Pulmonary artery endothelial cell (primary cell): Measurements from ENCODE around the gene PTMS. TPM values are rescaled to one million over a fixed set of nuclear protein-coding genes. Genes with fewer than 3 reads are reported as not detected.
A peak's percentile ranks its signal among the peaks of the same experiment; 100 is the strongest.
"Not testable (repeated sequence)": the region's sequence is repeated elsewhere in the genome, so short reads cannot be mapped to it uniquely, and the experiment has no call there.

Experiments
- DNase-seq: peaks from one replicate; pipeline ENCODE4 v3.0.0-alpha.2; 2011; ENCODE audit warnings: low read depth, low spot score
- total RNA-seq: library from RNA; depleted of rRNA; stranded (reverse); fragments of >200 nt; gene quantifications from 2 replicates; pipeline ENCODE4 v1.2.3, GENCODE V29; 2014

Gene PTMS, protein sequence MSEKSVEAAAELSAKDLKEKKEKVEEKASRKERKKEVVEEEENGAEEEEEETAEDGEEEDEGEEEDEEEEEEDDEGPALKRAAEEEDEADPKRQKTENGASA
- total RNA-seq = 45.2 and 61.3 TPM in 2 replicates

DNA sequence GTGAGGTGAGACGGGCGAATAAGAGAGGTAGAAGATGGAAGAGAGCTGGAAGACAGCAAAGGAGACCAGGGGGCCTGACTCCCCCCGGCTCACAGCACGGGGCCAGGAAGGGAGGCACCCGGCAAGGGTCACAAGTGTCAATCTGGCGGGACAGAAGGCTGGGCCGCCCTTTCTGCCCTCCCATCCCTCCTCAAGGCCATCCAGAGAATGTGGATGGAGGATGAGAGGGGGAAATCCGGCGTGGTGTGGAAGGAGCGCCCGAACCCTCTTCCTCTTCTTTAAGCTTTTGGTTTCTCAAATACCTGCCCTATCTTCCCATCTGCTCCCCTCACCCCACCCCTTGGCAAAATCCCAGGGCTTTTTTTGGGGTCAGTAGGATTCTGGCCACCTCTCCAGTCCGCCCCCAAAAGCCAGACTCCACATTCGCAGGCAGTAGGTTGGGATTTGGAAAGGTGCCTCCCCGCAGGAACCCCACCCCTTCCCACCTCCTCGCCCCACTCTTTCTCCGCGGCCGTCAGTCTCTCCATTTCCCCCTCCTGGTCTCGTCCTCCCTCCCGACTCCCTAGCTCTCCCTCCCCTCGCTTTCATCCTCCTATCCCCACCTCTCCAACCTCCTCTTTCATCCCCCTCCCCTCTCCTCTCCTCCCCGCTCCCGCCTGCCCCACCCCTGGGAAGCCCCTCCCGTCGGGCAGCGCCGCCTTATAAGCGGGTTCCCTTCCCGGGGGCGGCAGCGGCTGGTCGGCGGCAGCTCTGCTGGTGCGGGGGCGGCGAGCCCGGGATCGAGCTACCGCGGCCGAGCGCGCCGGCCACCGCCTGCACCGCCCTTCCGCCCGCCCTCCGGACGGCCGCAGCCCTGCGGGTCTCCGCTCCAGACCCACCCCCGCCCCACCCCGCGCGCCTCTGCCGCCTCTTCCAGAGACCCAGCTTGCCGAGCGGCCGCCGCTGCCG is at the start of gene PTMS:
Gene PTMS, plus strand, starts transcription at position 730 of the 948 bp plus-strand sequence. CDS start 343 bp downstream, outside the sequence.
- peak; percentile 68 for DNase-seq

DNA sequence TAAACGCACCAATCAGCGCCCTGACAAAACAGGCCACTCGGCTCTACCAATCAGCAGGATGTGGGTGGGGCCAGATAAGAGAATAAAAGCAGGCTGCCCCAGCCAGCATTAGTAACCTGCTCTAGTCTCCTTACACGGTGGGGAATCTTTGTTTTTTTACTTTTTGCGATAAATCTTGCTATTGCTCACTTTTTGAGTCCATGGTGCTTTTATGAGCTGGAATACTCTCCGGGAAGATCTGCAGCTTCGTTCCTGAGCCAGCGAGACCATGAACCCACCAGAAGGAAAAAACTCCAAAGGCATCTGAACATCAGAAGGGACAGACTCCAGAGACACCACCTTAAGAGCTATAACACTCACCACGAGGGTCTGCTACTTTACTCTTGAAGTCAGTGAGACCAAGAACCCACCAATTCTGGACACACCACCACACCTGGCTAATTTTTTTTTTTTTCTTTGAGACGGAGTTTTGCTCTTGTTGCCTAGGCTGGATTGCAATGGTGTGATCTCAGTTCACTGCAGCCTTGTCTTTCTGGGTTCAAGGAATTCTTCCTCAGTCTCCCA is 49.2 kb upstream of the PTMS start:
- no peak for DNase-seq

DNA sequence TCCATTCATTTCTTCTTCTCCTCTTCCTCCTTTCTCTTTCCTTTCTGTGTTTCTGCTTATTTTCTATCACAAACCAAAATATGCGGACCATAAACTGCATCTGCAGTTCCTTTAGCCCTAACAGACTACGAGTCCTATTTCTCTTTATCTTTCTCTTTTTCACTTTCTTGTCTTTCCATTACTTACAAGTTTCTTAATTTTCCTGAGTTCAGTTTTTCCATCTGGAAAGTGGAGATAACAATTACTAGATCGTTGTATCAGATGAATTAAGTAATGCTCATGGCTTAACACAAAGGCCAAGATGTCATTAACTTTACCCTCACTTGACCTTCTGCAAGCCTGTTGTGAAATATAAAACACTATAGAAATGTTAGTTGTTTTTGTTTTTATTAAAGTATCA is 43.3 kb upstream of the PTMS start:
- DNase-seq = no peak

DNA sequence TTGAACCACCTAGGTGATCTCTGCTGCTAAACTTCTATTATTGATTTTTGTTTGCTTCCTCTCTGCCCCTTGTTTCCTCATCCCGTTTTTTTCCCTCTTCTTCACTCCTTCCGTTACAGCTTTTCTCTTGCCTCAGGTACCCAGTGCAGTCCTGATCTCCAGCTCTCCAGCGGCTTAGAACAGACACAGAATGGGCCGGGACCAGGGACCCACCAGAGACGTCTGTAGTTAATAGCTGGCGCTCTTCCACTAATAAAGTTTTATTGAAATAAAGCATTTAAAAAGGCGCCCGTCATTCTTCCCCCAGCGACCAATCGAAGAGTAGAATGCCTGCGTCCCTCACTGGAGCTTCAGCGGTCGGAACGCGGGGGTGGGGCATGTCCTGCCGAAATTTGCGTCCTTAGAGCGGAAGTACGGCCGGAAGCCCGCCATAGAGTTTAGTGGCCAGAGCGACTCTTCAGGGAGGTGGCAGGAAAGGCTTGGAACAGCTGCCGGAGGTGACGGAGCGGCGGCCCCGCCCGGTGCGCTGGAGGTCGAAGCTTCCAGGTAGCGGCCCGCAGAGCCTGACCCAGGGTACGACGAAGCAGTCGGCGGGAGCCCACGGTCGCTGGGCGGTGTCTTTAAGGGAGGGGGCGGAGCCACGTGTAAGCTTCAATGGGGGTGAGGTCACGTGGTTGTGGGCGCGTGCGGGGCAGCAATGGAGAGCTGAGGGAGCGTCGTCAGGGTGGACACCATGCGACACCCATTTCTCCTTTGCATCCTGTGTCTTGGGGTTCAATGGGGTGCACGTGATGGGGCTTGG is 42.4 kb upstream of the PTMS start, which contains the start of gene COPS7A:
Gene COPS7A, plus strand, starts transcription at position 440 of the 802 bp plus-strand sequence. CDS start 611 bp downstream, outside the sequence.
- DNase-seq = peak; percentile 94

DNA sequence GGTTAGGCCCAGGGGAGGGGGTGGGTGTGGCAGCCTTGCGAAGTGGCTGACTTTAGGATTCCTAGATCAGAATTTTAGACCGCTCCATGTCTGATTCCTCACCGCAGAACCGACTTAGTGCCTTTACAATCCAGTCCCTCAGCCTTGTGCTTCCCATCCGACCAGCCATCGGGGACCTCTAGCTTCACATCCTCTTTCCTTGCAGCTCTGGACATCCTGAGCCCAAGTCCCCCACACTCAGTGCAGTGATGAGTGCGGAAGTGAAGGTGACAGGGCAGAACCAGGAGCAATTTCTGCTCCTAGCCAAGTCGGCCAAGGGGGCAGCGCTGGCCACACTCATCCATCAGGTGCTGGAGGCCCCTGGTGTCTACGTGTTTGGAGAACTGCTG is 41.8 kb upstream of the PTMS start:
- DNase-seq = no peak

DNA sequence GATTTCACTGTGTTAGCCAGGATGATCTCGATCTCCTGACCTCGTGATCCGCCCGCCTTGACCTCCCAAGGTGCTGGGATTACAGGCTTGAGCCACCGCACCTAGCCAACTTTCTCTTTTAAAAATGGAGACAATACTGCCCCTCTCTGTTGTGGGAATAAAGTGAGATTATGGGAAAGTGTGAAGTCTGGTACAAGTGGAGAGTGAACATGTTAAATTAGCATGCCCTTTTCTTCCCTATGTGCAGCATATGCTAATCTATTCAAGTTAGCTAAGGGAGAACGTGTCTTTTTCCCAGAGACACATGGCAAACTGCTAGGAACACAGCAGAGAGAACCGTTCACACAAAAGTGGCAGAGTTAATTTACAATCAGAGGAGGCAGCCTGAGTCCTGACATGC is 40.8 kb upstream of the PTMS start:
- DNase-seq = no peak

DNA sequence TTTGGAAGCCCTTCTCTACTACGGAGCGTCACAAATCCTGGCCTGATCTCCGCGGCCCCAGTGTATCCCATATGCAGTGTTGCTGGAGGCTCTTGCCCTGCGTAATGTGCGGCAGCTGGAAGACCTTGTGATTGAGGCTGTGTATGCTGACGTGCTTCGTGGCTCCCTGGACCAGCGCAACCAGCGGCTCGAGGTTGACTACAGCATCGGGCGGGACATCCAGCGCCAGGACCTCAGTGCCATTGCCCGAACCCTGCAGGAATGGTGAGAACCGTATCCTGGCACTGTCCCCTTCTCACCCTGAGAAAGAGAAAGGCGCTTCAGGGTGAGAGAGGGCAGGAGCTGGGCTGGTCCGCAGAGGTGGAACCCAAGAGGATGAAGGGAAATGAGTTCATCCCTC is 37.0 kb upstream of the PTMS start:
- DNase-seq = no peak

DNA sequence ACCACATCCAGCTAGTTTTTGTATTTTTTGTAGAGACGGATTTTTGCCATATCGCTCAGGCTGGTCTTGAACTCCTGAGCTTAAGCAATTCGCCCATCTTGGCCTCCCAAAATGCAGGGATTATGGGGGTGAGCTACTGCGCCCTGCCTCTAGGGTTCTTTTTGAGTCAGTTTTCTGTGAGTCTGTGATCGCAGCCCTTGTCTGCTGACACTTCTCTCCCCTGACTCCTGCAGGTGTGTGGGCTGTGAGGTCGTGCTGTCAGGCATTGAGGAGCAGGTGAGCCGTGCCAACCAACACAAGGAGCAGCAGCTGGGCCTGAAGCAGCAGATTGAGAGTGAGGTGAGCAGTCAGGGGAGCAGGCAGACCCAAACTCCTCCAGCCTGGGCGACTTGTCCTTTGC is 36.0 kb upstream of the PTMS start:
- DNase-seq = no peak

DNA sequence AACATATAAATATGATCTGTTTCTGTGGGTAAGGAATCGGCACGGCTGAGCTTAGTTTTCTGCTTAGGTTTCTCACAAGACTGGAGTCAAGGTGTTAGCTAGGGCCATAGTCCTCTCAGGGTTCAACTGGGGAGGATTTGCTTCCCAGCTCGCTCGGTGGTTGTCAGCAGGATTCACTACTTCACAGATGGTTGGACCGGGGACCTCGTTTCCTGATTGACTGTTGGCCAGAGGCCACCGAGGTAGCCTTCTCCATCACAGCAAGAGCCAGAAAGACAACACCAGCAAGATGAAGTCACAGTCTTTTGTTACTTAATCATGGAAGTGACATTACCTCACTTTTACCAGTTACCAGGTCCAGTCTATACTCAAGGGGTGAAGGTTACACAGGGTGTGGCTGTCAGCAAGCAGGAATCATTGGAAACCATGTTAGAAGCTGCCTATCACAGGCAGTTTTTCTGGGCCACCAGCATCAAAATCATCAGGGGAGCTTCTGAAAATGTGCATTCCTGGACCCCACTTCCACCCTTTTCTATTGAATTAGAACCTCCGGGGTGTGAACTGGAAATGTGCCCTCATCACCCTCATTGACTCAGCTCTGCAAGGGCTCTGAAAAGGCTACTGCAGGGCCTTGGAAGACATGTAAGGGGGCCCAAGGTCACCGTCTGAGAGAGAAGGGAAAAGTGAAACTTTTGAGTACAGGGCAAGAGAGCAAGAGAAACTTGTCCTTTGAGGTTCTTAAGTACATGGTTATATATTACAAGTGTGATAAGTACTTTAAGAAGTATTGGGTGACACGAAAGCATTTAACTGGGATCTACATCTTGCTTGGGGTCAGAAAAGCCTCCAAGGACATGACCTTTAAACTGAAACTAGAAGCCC is 31.4 kb upstream of the PTMS start:
- no peak for DNase-seq

DNA sequence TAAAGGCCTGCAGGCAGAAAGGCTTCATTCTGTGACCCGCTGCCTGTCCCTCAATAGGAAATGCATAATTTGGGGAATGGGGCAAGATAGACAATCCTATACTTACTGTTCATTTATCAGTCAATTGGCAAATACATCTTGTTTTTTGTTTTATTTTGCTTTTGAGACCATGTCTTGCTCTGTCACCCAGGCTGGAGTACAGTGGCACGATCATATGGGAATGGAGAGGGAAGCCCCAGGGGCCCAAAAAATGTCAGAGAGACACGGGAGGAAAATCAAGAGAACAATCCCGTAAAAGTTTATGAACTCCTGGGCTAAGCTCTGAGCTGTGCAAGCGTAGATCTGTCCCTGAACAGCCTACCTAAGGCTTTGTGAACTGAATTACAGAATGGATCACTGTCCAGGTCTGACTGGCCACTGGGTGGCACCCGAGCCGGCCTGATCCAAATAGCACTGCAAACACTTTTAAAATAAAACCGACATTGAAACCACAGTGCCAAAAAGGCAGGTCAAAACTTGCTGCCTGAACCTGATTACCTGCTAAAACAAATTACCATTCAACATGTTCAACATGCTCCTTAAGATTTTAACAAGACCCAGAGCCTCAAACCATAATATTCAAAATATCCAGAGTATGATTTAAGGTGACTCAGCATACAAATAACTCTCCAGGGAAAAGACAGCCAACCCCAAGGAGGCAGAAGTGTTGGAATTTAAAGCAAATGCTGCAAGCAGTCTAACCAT is 30.5 kb upstream of the PTMS start:
- no peak for DNase-seq

DNA sequence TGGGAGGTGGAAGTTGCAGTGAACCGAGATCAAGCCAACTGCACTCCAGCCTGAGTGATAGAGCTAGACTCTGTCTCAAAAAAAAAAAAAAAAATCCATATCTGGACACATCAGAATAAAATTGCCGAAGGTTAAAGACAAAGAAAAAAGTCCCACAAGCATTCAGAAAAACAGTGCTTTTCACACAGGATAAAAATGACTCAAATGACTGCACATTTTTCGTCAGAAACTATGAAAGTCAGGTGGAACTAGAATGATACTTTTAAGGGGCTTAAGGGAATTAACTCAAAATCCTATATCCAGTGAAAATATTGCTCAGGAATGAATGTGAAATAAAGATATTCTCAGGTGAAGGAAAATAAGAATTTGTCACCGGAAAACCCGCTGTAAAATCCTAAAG is 29.4 kb upstream of the PTMS start:
- DNase-seq = no peak

DNA sequence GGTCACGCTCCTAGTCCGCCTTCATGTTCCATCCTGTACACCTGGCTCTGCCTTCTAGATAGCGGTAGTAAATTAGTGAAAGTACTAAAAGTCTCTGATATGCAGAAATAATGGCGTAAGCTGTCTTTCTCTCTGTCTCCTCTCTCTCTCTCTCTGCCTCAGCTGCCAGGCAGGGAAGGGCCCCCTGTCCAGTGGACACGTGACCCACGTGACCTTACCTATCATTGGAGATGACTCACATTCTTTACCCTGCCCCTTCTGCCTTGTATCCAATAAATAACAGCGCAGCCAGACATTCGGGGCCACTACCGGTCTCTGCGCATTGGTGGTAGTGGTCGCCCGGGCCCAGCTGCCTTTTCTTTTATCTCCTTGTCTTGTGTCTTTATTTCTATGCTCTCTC is 24.1 kb upstream of the PTMS start:
- DNase-seq = not testable (repeated sequence)

DNA sequence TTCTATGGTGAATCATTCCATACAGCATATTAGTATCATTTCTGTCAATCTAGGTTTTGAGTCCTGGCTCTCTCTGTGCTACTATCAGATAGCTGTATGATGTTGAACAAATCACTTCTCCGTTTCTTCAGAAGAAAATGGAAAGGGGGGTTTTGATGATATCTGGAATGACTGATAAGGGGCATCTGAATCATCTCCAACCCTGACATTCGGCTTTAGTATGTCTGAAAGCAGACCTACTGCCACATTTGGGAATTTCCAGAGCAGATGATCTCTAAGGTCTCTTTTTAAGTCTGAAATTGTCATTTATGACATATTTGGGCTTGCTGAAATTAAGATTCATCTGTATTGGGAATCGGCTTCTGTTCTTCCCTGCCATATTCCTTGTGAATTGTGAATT is 23.3 kb upstream of the PTMS start:
- no peak for DNase-seq

DNA sequence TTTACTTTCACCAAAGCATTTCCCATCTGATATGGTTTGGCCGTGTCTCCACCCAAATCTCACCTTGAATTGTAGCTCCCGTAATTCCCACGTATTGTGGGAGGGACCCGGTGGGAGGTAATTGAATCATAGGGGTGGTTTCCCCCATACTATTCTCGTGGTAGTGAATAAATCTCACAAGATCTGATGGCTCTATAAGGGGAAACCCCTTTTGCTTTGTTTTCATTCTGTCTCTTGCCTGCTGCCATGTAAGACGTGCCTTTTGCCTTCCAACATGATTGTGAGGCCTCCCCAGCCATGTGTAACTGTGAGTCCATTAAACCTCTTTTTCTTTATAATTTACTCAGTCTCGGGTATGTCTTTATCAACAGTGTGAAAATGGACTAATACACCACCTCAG is 22.9 kb upstream of the PTMS start:
- DNase-seq = not testable (repeated sequence)

DNA sequence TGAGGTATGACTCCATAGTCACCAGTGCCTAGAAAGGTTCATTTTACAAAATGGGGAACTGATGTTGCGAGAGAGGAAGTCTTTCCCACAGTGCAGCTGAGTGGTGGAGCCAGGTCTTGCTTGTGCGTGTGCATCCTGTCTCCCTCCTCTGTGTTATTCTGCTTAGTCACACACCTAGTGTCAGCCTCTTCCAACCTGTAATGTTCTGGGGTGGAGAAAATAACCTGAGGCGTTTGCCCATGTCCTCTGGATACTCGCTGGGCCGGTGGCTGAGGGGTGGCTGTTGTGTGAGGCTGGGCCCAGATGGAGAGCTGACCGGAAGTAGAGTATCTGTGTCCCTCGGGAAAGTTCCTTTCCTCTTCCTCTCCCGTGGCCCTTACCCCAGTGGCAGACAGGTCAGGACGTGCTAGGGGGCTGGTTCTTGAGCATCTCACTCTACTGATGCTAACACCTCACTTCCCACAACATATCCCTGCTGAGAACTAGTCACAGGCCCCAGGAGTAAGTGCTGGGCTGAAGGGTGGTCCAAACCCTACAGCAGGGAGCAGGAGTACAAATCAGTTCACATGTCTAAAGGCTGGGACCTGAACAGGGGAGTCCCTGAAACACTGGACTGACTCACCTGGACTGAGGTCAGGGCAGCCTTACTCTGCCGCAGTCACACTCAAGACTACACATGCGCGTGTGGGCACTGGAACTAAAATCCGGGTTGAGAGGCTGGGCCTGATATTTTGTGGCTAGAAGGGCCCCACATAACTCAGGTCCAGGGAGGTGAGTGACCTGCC is 20.2 kb upstream of the PTMS start:
- no peak for DNase-seq

DNA sequence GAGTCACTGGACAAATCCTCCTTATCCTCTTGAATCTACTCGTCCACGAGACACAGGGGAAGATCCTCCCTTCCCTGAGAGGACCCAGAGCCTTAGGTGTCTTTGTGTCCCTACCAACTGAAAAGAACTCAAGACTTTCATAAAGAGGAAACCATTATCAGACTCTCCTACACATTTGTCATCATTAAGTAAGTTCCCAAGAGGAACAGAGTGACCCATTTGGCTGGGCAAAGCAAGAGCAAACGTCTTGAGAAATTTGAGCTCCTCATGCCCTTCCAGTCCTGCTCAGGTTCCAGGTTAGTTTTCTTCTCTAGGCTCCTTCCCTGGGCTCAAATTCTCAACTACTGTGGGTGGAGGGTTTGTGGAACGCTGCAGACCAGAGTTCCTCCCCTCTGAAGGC is 18.9 kb upstream of the PTMS start:
- DNase-seq = no peak

DNA sequence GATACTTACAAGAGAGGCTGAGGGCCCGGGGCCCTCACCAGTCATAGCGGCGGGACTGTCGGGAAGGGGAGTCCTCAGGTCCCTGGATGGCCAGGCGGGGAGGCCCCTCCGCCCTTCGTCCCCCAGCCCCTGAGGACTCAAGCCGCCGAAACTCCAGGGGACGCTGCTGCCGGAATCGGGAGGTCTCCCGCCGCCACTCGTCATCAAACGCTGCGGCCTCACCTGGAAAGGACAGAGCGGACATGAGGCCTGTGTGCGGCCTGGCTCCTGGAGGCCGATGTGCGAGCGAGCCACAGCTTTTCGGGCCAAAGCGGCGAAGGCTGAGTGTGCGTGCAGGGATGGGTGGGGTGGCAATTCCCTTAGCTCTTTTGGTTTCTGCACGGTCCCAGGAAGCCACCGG is 17.4 kb upstream of the PTMS start:
- DNase-seq = no peak

DNA sequence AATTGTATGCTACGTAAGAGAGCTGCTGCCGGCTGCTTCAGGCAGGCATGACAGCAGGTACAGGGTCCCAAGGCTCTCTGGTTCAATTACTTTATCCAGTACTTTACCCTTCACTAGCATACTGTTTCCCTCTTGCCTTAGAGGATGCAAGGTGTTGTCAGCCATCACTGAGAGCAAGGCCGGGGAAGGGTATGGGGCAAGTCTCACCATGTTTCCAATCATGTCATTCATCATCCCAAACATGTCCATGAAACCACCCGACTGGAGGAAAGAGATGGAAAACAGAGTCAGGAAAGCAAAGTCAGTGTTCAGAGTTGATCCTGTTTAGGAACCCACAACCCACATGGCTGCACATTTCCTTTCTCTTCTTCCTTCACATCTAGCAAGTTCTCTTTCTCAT is 15.7 kb upstream of the PTMS start:
- no peak for DNase-seq

DNA sequence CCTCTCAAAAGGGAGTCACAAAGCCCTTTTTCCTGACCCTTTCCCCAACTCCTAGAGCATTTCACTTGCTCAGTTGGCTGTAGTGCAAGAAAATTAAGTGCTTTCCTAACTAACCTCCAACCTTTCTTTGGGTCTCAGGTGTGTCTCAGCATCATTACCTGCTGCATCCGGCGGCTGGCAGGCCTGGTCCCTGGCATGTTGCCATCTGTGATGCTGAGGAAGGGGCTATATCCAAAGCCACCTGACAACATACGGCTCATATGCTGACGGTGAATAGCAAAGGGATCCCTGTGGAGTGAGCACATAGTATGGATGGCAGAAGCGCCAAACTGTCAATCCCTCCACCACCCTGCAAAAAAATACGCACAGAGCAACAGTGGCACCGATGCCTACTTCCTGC is 14.4 kb upstream of the PTMS start:
- DNase-seq = no peak
